Parathyroid adenoma (tissue), 2 donors: ENCODE results near the gene HSPA12A.

ENCODE experiments used
- H2AFZ ChIP-seq: fragments of 300-600 bp; sonication (generic); one replicate; pipeline ENCODE4 v1.7.0; 2017; ENCODE audit warnings: antibody characterized with exemption, mild to moderate bottlenecking
- H3K27ac ChIP-seq: fragments of 300-600 bp; sonication (generic); one replicate; pipeline ENCODE4 v1.7.0; 2017
- H3K27me3 ChIP-seq: fragments of 300-600 bp; sonication (generic); one replicate; pipeline ENCODE4 v1.7.0; 2017; ENCODE audit warnings: low read length; ENCODE audit not compliant: control insufficient read depth, insufficient read depth
- H3K36me3 ChIP-seq: fragments of 300-600 bp; sonication (generic); one replicate; pipeline ENCODE4 v1.7.0; 2017; ENCODE audit warnings: low read length; ENCODE audit not compliant: control insufficient read depth, insufficient read depth
- H3K4me1 ChIP-seq: fragments of 300-600 bp; sonication (generic); one replicate; pipeline ENCODE4 v1.7.0; 2017; ENCODE audit warnings: control low read depth
- H3K4me2 ChIP-seq: fragments of 300-600 bp; sonication (generic); one replicate; pipeline ENCODE4 v1.7.0; 2017; ENCODE audit warnings: low read length
- H3K4me3 ChIP-seq: fragments of 300-600 bp; sonication (generic); one replicate; pipeline ENCODE4 v1.7.0; 2017; ENCODE audit warnings: low read depth, low read length
- H3K79me2 ChIP-seq: fragments of 300-600 bp; sonication (generic); one replicate; pipeline ENCODE4 v1.7.0; 2017; ENCODE audit warnings: control low read depth
- H3K9ac ChIP-seq: fragments of 300-600 bp; sonication (generic); one replicate; pipeline ENCODE4 v1.7.0; 2017; ENCODE audit warnings: mild to moderate bottlenecking
- H3K9me3 ChIP-seq: fragments of 300-600 bp; sonication (generic); one replicate; pipeline ENCODE4 v1.7.0; 2017; ENCODE audit warnings: low read length; ENCODE audit not compliant: control insufficient read depth
- CTCF ChIP-seq: fragments of 300-600 bp; sonication (generic); IDR thresholded peaks from one replicate; pipeline ENCODE4 v1.7.0; 2017; ENCODE audit warnings: antibody characterized with exemption, mild to moderate bottlenecking
- donor health status: primary hyperparathyroidism.

The HSPA12A gene

GRCh38 chr10:116665541-116666125 is 76.7 kb downstream of the HSPA12A start:
- Histone ChIP-seq H3K4me3 (no peak overlapping the region), H3K4me2 (no peak overlapping the region), H3K27me3 (no peaks in the 10 kb centered on the region), H3K79me2 (no peaks in the 10 kb centered on the region), H3K9ac (no peak overlapping the region), H3K9me3 (no peaks in the 10 kb centered on the region), H3K27ac (no peak overlapping the region), H3K36me3 (no peaks in the 10 kb centered on the region), H2AFZ (no peak overlapping the region), H3K4me1 (no peaks in the 10 kb centered on the region)
- no peak for TF ChIP-seq CTCF

- Histone ChIP-seq H3K79me2 (no peaks in the 10 kb centered on the region), H2AFZ (no peak overlapping the region), H3K27me3 (no peaks in the 10 kb centered on the region), H3K4me2 (no peak overlapping the region), H3K27ac (no peak overlapping the region), H3K9me3 (no peaks in the 10 kb centered on the region), H3K36me3 (no peaks in the 10 kb centered on the region), H3K4me1 (no peaks in the 10 kb centered on the region), H3K9ac (no peak overlapping the region), H3K4me3 (no peak overlapping the region)
- TF ChIP-seq CTCF: no peak
These were observed 77.7 kb downstream of the HSPA12A start for GRCh38 chr10:116664631-116665030.

- Histone ChIP-seq H3K36me3 (no peaks in the 10 kb centered on the region), H3K4me1 (no peaks in the 10 kb centered on the region), H2AFZ (no peak overlapping the region), H3K27me3 (no peaks in the 10 kb centered on the region), H3K79me2 (no peaks in the 10 kb centered on the region), H3K4me3 (no peak overlapping the region), H3K9me3 (no peaks in the 10 kb centered on the region), H3K27ac (no peak overlapping the region), H3K4me2 (no peak overlapping the region), H3K9ac (no peak overlapping the region)
- TF ChIP-seq CTCF: no peak
These were observed 79.0 kb downstream of the HSPA12A start for GRCh38 chr10:116663342-116663741.

GRCh38 chr10:116660860-116661259 is 81.5 kb downstream of the HSPA12A start:
- Histone ChIP-seq H3K9me3 (no peaks in the 10 kb centered on the region), H3K9ac (no peak overlapping the region), H3K36me3 (no peaks in the 10 kb centered on the region), H3K27ac (no peak overlapping the region), H3K4me2 (no peak overlapping the region), H3K4me3 (no peak overlapping the region), H3K79me2 (no peaks in the 10 kb centered on the region), H3K27me3 (no peaks in the 10 kb centered on the region), H2AFZ (no peak overlapping the region), H3K4me1 (no peaks in the 10 kb centered on the region)
- TF ChIP-seq CTCF: no peak

- no peak overlapping the region for H3K4me2 ChIP-seq
- H3K79me2 ChIP-seq: no peaks in the 10 kb centered on the region
- no peaks in the 10 kb centered on the region for H3K9me3 ChIP-seq
- no peak overlapping the region for H3K9ac ChIP-seq
- H2AFZ ChIP-seq: no peak overlapping the region
- no peak for TF ChIP-seq CTCF
- no peaks in the 10 kb centered on the region for H3K36me3 ChIP-seq
- no peaks in the 10 kb centered on the region for H3K27me3 ChIP-seq
- H3K4me1 ChIP-seq: no peaks in the 10 kb centered on the region
- no peak overlapping the region for H3K4me3 ChIP-seq
- no peak overlapping the region for H3K27ac ChIP-seq
These were observed 83.2 kb downstream of the HSPA12A start for GRCh38 chr10:116659049-116659670.
